HEK293T (cell line): ENCODE measurements around the gene ZNF133.

Experiments used
- CTCF ChIA-PET: fragments of 350-600 bp; formaldehyde crosslinking; extraction: SDS; loops from one replicate; lab custom pipeline; 2021; ENCODE audit warnings: antibody characterized with exemption, inconsistent platforms; lab: Yijun Ruan, JAX
- POLR2A ChIA-PET: fragments of 350-600 bp; formaldehyde crosslinking; extraction: SDS; loops from one replicate; lab custom pipeline; 2020; ENCODE audit warnings: antibody characterized with exemption, inconsistent platforms; lab: Yijun Ruan, JAX
- DNase-seq: peaks from one replicate; pipeline ENCODE4 v3.0.0; 2012; ENCODE audit warnings: mixed read lengths; ENCODE audit errors: extremely low spot score
- ARNT ChIP-seq: fragments of 450-650 bp; IDR thresholded peaks from 2 replicates; pipeline ENCODE4 v1.6.1; 2017; ENCODE audit warnings: mild to moderate bottlenecking
- BHLHE40 ChIP-seq: fragments of 450-650 bp; IDR thresholded peaks from 2 replicates; pipeline ENCODE4 v1.6.1; 2016; ENCODE audit warnings: mild to moderate bottlenecking, moderate library complexity, borderline replicate concordance
- CTBP1 ChIP-seq: fragments of 450-650 bp; IDR thresholded peaks from 2 replicates; pipeline ENCODE4 v1.6.1; 2016; ENCODE audit warnings: borderline replicate concordance
- ELF4 ChIP-seq: fragments of 450-650 bp; IDR thresholded peaks from 2 replicates; pipeline ENCODE4 v1.6.1; 2017; ENCODE audit warnings: antibody characterized with exemption
- FOXA1 ChIP-seq: fragments of 450-650 bp; IDR thresholded peaks from 2 replicates; pipeline ENCODE4 v1.6.1; 2016; ENCODE audit warnings: mild to moderate bottlenecking
- FOXK2 ChIP-seq: fragments of 450-650 bp; IDR thresholded peaks from 2 replicates; pipeline ENCODE4 v1.6.1; 2016; ENCODE audit warnings: mild to moderate bottlenecking
- FOXM1 ChIP-seq: fragments of 450-650 bp; IDR thresholded peaks from 2 replicates; pipeline ENCODE4 v1.6.1; 2017; ENCODE audit warnings: mild to moderate bottlenecking, borderline replicate concordance
- HDGF ChIP-seq: fragments of 450-650 bp; IDR thresholded peaks from 2 replicates; pipeline ENCODE4 v1.6.1; 2017; ENCODE audit warnings: antibody characterized with exemption, borderline replicate concordance
- L3MBTL2 ChIP-seq: fragments of 450-650 bp; conservative IDR thresholded peaks from 2 replicates; pipeline ENCODE4 v1.6.1; 2016; ENCODE audit warnings: mild to moderate bottlenecking
- LEF1 ChIP-seq: fragments of 450-650 bp; IDR thresholded peaks from 2 replicates; pipeline ENCODE4 v1.6.1; 2017; ENCODE audit warnings: mild to moderate bottlenecking, borderline replicate concordance
- NFRKB ChIP-seq: fragments of 450-650 bp; IDR thresholded peaks from 2 replicates; pipeline ENCODE4 v1.6.1; 2016; ENCODE audit warnings: mild to moderate bottlenecking, moderate library complexity
- PKNOX1 ChIP-seq: fragments of 450-650 bp; IDR thresholded peaks from 2 replicates; pipeline ENCODE4 v1.6.1; 2016
- SP1 ChIP-seq: fragments of 450-650 bp; IDR thresholded peaks from 2 replicates; pipeline ENCODE4 v1.6.1; 2017
- SUZ12 ChIP-seq: fragments of 450-650 bp; IDR thresholded peaks from 2 replicates; pipeline ENCODE4 v1.6.1; 2016; ENCODE audit warnings: mild to moderate bottlenecking
- TARDBP ChIP-seq: fragments of 450-650 bp; IDR thresholded peaks from 2 replicates; pipeline ENCODE4 v1.6.1; 2016
- ZNF384 ChIP-seq: fragments of 450-650 bp; IDR thresholded peaks from 2 replicates; pipeline ENCODE4 v1.6.1; 2016

ZNF133 gene

GRCh38 chr20:18361678-18362077 is 73.4 kb downstream of the ZNF133 start:
- POLR2A ChIA-PET, result no interaction called here

GRCh38 chr20:18362916-18363315 is 74.6 kb downstream of the ZNF133 start:
- TF ChIP-seq LEF1, result no peak
- TF ChIP-seq FOXK2, result no peak
- TF ChIP-seq ELF4, result no peak
- TF ChIP-seq PKNOX1, result no peak
- no peak for TF ChIP-seq CTBP1
- TF ChIP-seq NFRKB, result no peak
- no peak for TF ChIP-seq SP1
- no peak for TF ChIP-seq HDGF
- no peak for TF ChIP-seq SUZ12
- TF ChIP-seq BHLHE40, result no peak
- TF ChIP-seq FOXM1, result no peak
- ChIA-PET CTCF (no interaction called here), POLR2A (interaction anchor here (0.6 kb wide), 1 partner anchor 145 kb away, joined by 3 read pairs; the partner anchor contains the start of gene SEC23B)
- DNase-seq, result no peak

More at GRCh38 chr20:18361678-18362077, 73.4 kb downstream of the ZNF133 start:
- CTCF ChIA-PET, result interaction anchor here (0.6 kb wide), 1 partner anchor 268 kb away, joined by 5 read pairs; no protein-coding TSS in a partner anchor
- DNase-seq, result no peak
- TF ChIP-seq ARNT (no peak), FOXM1 (no peak), CTBP1 (no peak), SP1 (no peak), HDGF (no peak), ZNF384 (no peak), FOXA1 (no peak)

- POLR2A ChIA-PET, result interaction anchor here (0.6 kb wide), 1 partner anchor 144 kb away, joined by 3 read pairs; the partner anchor contains the start of gene SEC23B
- CTCF ChIA-PET, result no interaction called here
- TF ChIP-seq PKNOX1 (no peak), ARNT (no peak), NFRKB (no peak), SP1 (no peak), L3MBTL2 (no peak), FOXK2 (no peak), FOXM1 (no peak), CTBP1 (no peak), ELF4 (no peak), ZNF384 (no peak), HDGF (no peak), FOXA1 (no peak), SUZ12 (no peak), LEF1 (no peak), BHLHE40 (no peak), TARDBP (no peak)
- no peak for DNase-seq
Observed at GRCh38 chr20:18363708-18364107, 75.4 kb downstream of the ZNF133 start.

GRCh38 chr20:18364768-18365167 is 76.4 kb downstream of the ZNF133 start:
- CTCF ChIA-PET, result no interaction called here
- no peak for DNase-seq
- POLR2A ChIA-PET, result no interaction called here
- no peak for TF ChIP-seq NFRKB
- no peak for TF ChIP-seq PKNOX1
- TF ChIP-seq BHLHE40, result no peak
- no peak for TF ChIP-seq CTBP1
- no peak for TF ChIP-seq ZNF384
- no peak for TF ChIP-seq FOXM1
- no peak for TF ChIP-seq HDGF
- TF ChIP-seq FOXK2, result no peak
- no peak for TF ChIP-seq FOXA1
- TF ChIP-seq ELF4, result no peak
- TF ChIP-seq LEF1, result no peak
- no peak for TF ChIP-seq SP1
- TF ChIP-seq TARDBP, result no peak
- no peak for TF ChIP-seq L3MBTL2
- no peak for TF ChIP-seq SUZ12
- TF ChIP-seq ARNT, result no peak
